Calu3 (cell line): ENCODE results near the gene FRMPD4. TPM values are rescaled to one million over a fixed set of nuclear protein-coding genes. Genes with fewer than 3 reads are reported as not detected.
A peak's percentile ranks its signal among the peaks of the same experiment; 100 is the strongest.

Experiments
- BruUV-seq: library from RNA; stranded (reverse); fragments of 400-500 nt; replicated peaks from 2 replicates; lab custom pipeline; 2021; lab: Mats Ljungman, UMichigan
- CTCF ChIA-PET: fragments of 300-600 bp; sonication (Branson Sonifier 250); formaldehyde crosslinking; loops from one replicate; lab custom pipeline; 2022; ENCODE audit warnings: antibody characterized with exemption; lab: Charles Lee
- DNase-seq: peaks from one replicate; pipeline ENCODE4 v3.0.0; 2022
- H3K27ac Mint-ChIP-seq: one replicate; pipeline ENCODE4 v1.8.0; 2022; ENCODE audit warnings: mixed read lengths; ENCODE audit not compliant: unreplicated experiment
- H3K27me3 Mint-ChIP-seq: one replicate; pipeline ENCODE4 v1.8.0; 2022; ENCODE audit warnings: mixed read lengths; ENCODE audit not compliant: unreplicated experiment
- H3K36me3 Mint-ChIP-seq: one replicate; pipeline ENCODE4 v1.8.0; 2022; ENCODE audit warnings: mild to moderate bottlenecking, moderate library complexity, mixed read lengths; ENCODE audit not compliant: insufficient read depth, unreplicated experiment
- H3K4me1 Mint-ChIP-seq: one replicate; pipeline ENCODE4 v1.8.0; 2022; ENCODE audit warnings: mild to moderate bottlenecking, low read depth, mixed read lengths; ENCODE audit not compliant: unreplicated experiment
- H3K4me3 Mint-ChIP-seq: one replicate; pipeline ENCODE4 v1.8.0; 2022; ENCODE audit warnings: mild to moderate bottlenecking, low read depth, moderate library complexity, mixed read lengths; ENCODE audit not compliant: unreplicated experiment
- H3K9me3 Mint-ChIP-seq: one replicate; pipeline ENCODE4 v1.8.0; 2022; ENCODE audit warnings: low read depth, mixed read lengths; ENCODE audit not compliant: unreplicated experiment
- intact Hi-C: fragments of 100-400 bp; cut with micrococcal nuclease; formaldehyde crosslinking; loops from one replicate; pipeline ENCODE4 v1.10.0; 2022; ENCODE audit not compliant: unreplicated experiment
- total RNA-seq: library from RNA; stranded (reverse); gene quantifications from 2 replicates; pipeline ENCODE4 v1.2.3, GENCODE V29; 2022
- TF ChIP-seq, protein P1 (sequence below): fragments of 200-600 bp; IDR thresholded peaks from one replicate; pipeline ENCODE4 v1.8.0; 2022; ENCODE audit warnings: antibody characterized with exemption; ENCODE audit not compliant: unreplicated experiment

FRMPD4 gene
- total RNA-seq, 1 experiment from 2014 or later = not detected

DNA sequence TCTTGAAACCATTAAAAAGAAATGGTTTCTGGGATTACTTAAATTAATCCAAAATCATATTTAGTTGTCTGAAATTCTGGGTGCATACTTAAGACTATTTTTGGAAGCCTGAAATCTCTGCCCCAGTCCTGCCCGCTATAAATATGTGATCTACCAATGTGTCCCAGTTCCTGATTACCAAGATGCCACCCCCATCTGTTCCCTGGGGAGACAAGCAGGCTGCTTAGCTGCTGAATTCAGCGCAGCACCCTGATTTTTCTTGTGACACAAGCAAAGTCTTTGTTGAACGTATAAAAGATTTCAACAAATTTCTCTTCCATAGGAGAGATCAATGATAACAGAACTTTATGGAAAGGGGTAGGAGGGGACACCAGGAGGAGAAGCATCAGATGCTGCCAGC is 552.4 kb downstream of the FRMPD4 start:
- H3K4me1 Mint-ChIP-seq = peaks cover 2% of the 10 kb centered on the region
- BruUV-seq = no TSS peak
- H3K36me3 Mint-ChIP-seq = no peaks in the 10 kb centered on the region
- TF ChIP-seq, protein P1, sequence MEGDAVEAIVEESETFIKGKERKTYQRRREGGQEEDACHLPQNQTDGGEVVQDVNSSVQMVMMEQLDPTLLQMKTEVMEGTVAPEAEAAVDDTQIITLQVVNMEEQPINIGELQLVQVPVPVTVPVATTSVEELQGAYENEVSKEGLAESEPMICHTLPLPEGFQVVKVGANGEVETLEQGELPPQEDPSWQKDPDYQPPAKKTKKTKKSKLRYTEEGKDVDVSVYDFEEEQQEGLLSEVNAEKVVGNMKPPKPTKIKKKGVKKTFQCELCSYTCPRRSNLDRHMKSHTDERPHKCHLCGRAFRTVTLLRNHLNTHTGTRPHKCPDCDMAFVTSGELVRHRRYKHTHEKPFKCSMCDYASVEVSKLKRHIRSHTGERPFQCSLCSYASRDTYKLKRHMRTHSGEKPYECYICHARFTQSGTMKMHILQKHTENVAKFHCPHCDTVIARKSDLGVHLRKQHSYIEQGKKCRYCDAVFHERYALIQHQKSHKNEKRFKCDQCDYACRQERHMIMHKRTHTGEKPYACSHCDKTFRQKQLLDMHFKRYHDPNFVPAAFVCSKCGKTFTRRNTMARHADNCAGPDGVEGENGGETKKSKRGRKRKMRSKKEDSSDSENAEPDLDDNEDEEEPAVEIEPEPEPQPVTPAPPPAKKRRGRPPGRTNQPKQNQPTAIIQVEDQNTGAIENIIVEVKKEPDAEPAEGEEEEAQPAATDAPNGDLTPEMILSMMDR = no peak
- CTCF ChIA-PET = interaction anchor here (0.6 to 1.1 kb wide), 2 partner anchors 81 to 363 kb away, joined by 4 to 5 read pairs; no protein-coding TSS in a partner anchor
- no peak for DNase-seq
- H3K9me3 Mint-ChIP-seq = no peaks in the 10 kb centered on the region
- peaks cover 77% of the 10 kb centered on the region for H3K27me3 Mint-ChIP-seq
- H3K4me3 Mint-ChIP-seq = no peak overlapping the region
- intact Hi-C loops = no loop called here
- H3K27ac Mint-ChIP-seq = no peak overlapping the region

DNA sequence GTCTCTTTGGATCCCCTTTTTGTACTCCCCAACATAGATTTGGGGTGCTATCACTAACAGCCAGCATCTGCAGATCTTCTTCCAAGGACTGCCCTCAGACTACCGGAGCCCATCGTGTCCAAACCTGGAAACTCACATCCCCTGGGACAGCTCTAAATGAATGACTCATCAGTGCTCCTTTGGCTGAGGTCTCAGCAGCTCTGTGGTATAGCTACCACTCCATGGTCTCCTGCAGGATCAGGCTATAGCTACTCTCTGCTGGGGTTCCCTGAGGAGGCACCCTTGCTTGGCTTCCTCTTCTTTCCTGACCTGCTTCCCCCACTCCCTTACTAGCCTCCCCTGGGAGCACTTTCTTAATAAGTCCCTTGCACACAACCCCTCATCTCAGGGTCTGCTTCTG is 555.5 kb downstream of the FRMPD4 start:
- no TSS peak for BruUV-seq
- intact Hi-C loops = no loop called here
- Mint-ChIP-seq H3K27ac (no peak overlapping the region), H3K4me3 (no peak overlapping the region), H3K4me1 (no peaks in the 10 kb centered on the region), H3K9me3 (no peaks in the 10 kb centered on the region), H3K36me3 (no peaks in the 10 kb centered on the region), H3K27me3 (peaks cover 64% of the 10 kb centered on the region)
- CTCF ChIA-PET = no interaction called here
- no peak for DNase-seq
- TF ChIP-seq, protein P1 = no peak

DNA sequence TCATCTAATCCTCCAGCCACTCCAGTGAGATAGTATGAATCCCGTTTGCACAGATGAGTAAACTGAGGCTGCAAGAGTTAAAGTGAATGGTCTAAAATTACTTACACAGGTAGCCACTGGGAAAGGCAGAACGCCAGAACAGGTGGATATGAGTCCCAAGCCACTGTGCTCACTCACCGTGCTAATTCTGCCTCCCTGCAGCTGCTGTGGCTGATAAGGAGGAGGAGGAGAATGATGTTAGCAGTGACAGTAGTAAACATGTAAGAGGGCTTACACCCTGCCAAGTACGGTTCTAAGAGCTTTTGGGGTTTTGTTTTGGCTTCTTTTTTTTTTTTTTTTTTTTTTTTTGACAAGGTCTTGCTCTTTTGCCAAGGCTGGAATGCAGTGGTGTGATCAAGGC is 562.5 kb downstream of the FRMPD4 start:
- H3K4me3 Mint-ChIP-seq = no peak overlapping the region
- intact Hi-C loops = loop anchor here (1.0 to 10.0 kb wide), 5 partner anchors 102 to 1166 kb away; no protein-coding TSS in a partner anchor
- no peaks in the 10 kb centered on the region for H3K4me1 Mint-ChIP-seq
- CTCF ChIA-PET = interaction anchor here (1.2 kb wide), 1 partner anchor 11 kb away, joined by 4 read pairs; no protein-coding TSS in a partner anchor
- no TSS peak for BruUV-seq
- no peaks in the 10 kb centered on the region for H3K36me3 Mint-ChIP-seq
- H3K9me3 Mint-ChIP-seq = no peaks in the 10 kb centered on the region
- TF ChIP-seq, protein P1 = no peak
- no peak for DNase-seq
- H3K27me3 Mint-ChIP-seq = peaks cover 32% of the 10 kb centered on the region
- no peak overlapping the region for H3K27ac Mint-ChIP-seq

GRCh38 chrX:12701628-12702027 is 563.4 kb downstream of the FRMPD4 start:
- intact Hi-C loops = loop anchor here (1.0 to 10.0 kb wide), 7 partner anchors 69 to 1167 kb away; no protein-coding TSS in a partner anchor
- peaks cover 25% of the 10 kb centered on the region for H3K27me3 Mint-ChIP-seq
- H3K27ac Mint-ChIP-seq = no peak overlapping the region
- peak; percentile 60 for DNase-seq
- CTCF ChIA-PET = interaction anchor here (0.6 to 2.3 kb wide), 6 partner anchors 68 to 621 kb away, joined by 3 to 17 read pairs (median 5); no protein-coding TSS in a partner anchor
- H3K4me1 Mint-ChIP-seq = no peaks in the 10 kb centered on the region
- no peaks in the 10 kb centered on the region for H3K36me3 Mint-ChIP-seq
- H3K4me3 Mint-ChIP-seq = no peak overlapping the region
- H3K9me3 Mint-ChIP-seq = no peaks in the 10 kb centered on the region
- BruUV-seq = no TSS peak
- TF ChIP-seq, protein P1 = peak; percentile 47
